B cell (primary cell): Measurements from ENCODE around the gene ZNF555. TPM values are rescaled to one million over a fixed set of nuclear protein-coding genes. Genes with fewer than 3 reads are reported as not detected.
A peak's percentile ranks its signal among the peaks of the same experiment; 100 is the strongest.

Experiments used
- ATAC-seq: fragments of 200-7000 bp; cut with Tn5 transposase; one replicate; pipeline ENCODE4 v1.10.0; 2021; ENCODE audit warnings: low read depth, mild to moderate bottlenecking, moderate number of reproducible peaks, moderate library complexity
- CTCF ChIA-PET: fragments of 350-600 bp; sonication (Branson Sonifier 250); formaldehyde crosslinking; loops from one replicate; lab custom pipeline; 2021; ENCODE audit warnings: antibody characterized with exemption, inconsistent platforms; lab: Charles Lee
- POLR2A ChIA-PET: fragments of 350-600 bp; sonication (Branson Sonifier 250); formaldehyde crosslinking; loops from one replicate; lab custom pipeline; 2021; ENCODE audit warnings: antibody characterized with exemption; lab: Charles Lee
- DNase-seq: peaks from one replicate; pipeline ENCODE4 v3.0.0; 2013
- H2AFZ ChIP-seq: 2 replicates; pipeline ENCODE4 v1.6.1; 2012; ENCODE audit warnings: mild to moderate bottlenecking, low read depth, low read length; ENCODE audit not compliant: insufficient read depth, poor library complexity, severe bottlenecking
- H3K27ac ChIP-seq, 2 donors: 1 replicate in 1 of 2; 2 replicates in 1 of 2; pipeline ENCODE4 v1.5.1; 2012 to 2013; ENCODE audit warnings: low read length in 2 of 2, mild to moderate bottlenecking in 2 of 2, moderate library complexity in 1 of 2
- H3K27me3 ChIP-seq, 4 experiments: fragments of 200-600 bp in 1 of 4; sonication (generic) in 1 of 4; replicated peaks in 1 of 4; 1 replicate in 2 of 4; 2 replicates in 2 of 4; pipeline versions ENCODE4 v1.6.1 to v1.7.0; 2013 to 2016; ENCODE audit warnings: low read length in 3 of 4, mild to moderate bottlenecking in 2 of 4, mixed read lengths in 1 of 4, moderate library complexity in 1 of 4; ENCODE audit not compliant: insufficient read depth in 4 of 4, control insufficient read depth in 3 of 4; ENCODE audit errors: control extremely low read depth in 1 of 4
- H3K36me3 ChIP-seq, 2 experiments: replicated peaks in 1 of 2; 1 replicate in 1 of 2; 2 replicates in 1 of 2; pipeline versions ENCODE4 v1.6.1 to v1.7.1; 2013; ENCODE audit warnings: low read length in 1 of 2; ENCODE audit not compliant: insufficient read depth in 2 of 2, control insufficient read depth in 1 of 2; ENCODE audit errors: control extremely low read depth in 1 of 2, extremely low read depth in 1 of 2
- H3K4me1 ChIP-seq, 2 donors: fragments of 200-600 bp in 1 of 2; sonication (generic) in 1 of 2; 1 replicate in 1 of 2; 2 replicates in 1 of 2; pipeline versions ENCODE4 v1.5.1 to v1.6.1; 2013 to 2017; ENCODE audit warnings: low read length in 2 of 2; ENCODE audit not compliant: control insufficient read depth in 2 of 2, insufficient read depth in 2 of 2
- H3K4me2 ChIP-seq: replicated peaks from 2 replicates; pipeline ENCODE3; 2012; ENCODE audit warnings: mild to moderate bottlenecking, low read depth, low read length; ENCODE audit not compliant: poor library complexity, severe bottlenecking
- H3K4me3 ChIP-seq, 5 experiments: fragments of 200-600 bp in 1 of 5; sonication (generic) in 1 of 5; 1 replicate in 3 of 5; 2 replicates in 2 of 5; pipeline versions ENCODE4 v1.5.1 to v1.7.0; 2011 to 2016; ENCODE audit warnings: low read length in 4 of 5, mild to moderate bottlenecking in 4 of 5, low read depth in 2 of 5, control low read depth in 1 of 5, moderate library complexity in 1 of 5; ENCODE audit not compliant: insufficient read depth in 1 of 5; ENCODE audit errors: control extremely low read depth in 1 of 5, extremely low read depth in 1 of 5
- H3K79me2 ChIP-seq: fragments of 200-600 bp; sonication (generic); one replicate; pipeline ENCODE4 v1.6.0; 2016; ENCODE audit warnings: low read length; ENCODE audit not compliant: control insufficient read depth, insufficient read depth
- H3K9ac ChIP-seq: fragments of 200-600 bp; sonication (generic); 2 replicates; pipeline ENCODE4 v1.6.1; 2017; ENCODE audit warnings: mild to moderate bottlenecking, low read length, moderate library complexity
- H3K9me3 ChIP-seq, 3 donors: one replicate each; pipeline versions ENCODE4 v1.6.1 to v1.7.1; 2013; ENCODE audit warnings: low read length in 2 of 3; ENCODE audit not compliant: control insufficient read depth in 2 of 3, insufficient read depth in 1 of 3; ENCODE audit errors: control extremely low read depth in 1 of 3
- H4K20me1 ChIP-seq: 2 replicates; pipeline ENCODE4 v1.6.0; 2012; ENCODE audit warnings: mild to moderate bottlenecking, low read length; ENCODE audit not compliant: insufficient read depth, control insufficient read depth, poor library complexity, severe bottlenecking
- H3K27ac Mint-ChIP-seq: one replicate; pipeline ENCODE4 v1.8.0; 2021; ENCODE audit warnings: mixed read lengths
- H3K27me3 Mint-ChIP-seq: one replicate; pipeline ENCODE4 v1.8.0; 2021; ENCODE audit warnings: mixed read lengths
- H3K4me1 Mint-ChIP-seq: one replicate; pipeline ENCODE4 v1.8.0; 2021; ENCODE audit warnings: mixed read lengths
- H3K4me3 Mint-ChIP-seq: one replicate; pipeline ENCODE4 v1.8.0; 2021; ENCODE audit warnings: mixed read lengths
- H3K9me3 Mint-ChIP-seq: one replicate; pipeline ENCODE4 v1.8.0; 2022; ENCODE audit warnings: mixed read lengths; ENCODE audit not compliant: insufficient read depth
- EZH2 ChIP-seq: IDR thresholded peaks from 2 replicates; pipeline ENCODE4 v1.6.1; 2012; ENCODE audit warnings: borderline replicate concordance, low read depth, mild to moderate bottlenecking, moderate library complexity, low read length; ENCODE audit not compliant: insufficient read depth, poor library complexity, severe bottlenecking
- WGBS: methylation state at CpG from one replicate; pipeline ENCODE4 v1.1.5; 2013; ENCODE audit warnings: missing lambda C conversion rate; ENCODE audit not compliant: insufficient coverage; 5-methylcytosine and 5-hydroxymethylcytosine counted together
- intact Hi-C: fragments of 100-400 bp; cut with micrococcal nuclease; formaldehyde crosslinking; loops from one replicate; pipeline ENCODE4 v1.10.0; 2022
- polyA plus RNA-seq: library from polyadenylated mRNA; depleted of rRNA; stranded (reverse); fragments of >200 nt; gene quantifications from 2 replicates; pipeline ENCODE4 v1.2.3, GENCODE V29; 2012
- total RNA-seq, 2 donors: library from RNA; stranded (reverse); fragments of 120-200 nt in 1 of 2; gene quantifications; 1 replicate in 1 of 2; 2 replicates in 1 of 2; pipeline versions ENCODE4 v1.2.3 to v1.2.4, GENCODE V29; 2013 to 2022
- TF ChIP-seq, protein P1 (sequence below): fragments of 200-600 bp; IDR thresholded peaks from one replicate; pipeline ENCODE4 v1.8.0; 2022; ENCODE audit warnings: antibody characterized with exemption, mild to moderate bottlenecking

Gene ZNF555
- total and polyA plus RNA-seq, 2 donors (not counting 1 experiment from before 2014, with no cell fraction given) = 1.8 to 7.4 TPM

DNA sequence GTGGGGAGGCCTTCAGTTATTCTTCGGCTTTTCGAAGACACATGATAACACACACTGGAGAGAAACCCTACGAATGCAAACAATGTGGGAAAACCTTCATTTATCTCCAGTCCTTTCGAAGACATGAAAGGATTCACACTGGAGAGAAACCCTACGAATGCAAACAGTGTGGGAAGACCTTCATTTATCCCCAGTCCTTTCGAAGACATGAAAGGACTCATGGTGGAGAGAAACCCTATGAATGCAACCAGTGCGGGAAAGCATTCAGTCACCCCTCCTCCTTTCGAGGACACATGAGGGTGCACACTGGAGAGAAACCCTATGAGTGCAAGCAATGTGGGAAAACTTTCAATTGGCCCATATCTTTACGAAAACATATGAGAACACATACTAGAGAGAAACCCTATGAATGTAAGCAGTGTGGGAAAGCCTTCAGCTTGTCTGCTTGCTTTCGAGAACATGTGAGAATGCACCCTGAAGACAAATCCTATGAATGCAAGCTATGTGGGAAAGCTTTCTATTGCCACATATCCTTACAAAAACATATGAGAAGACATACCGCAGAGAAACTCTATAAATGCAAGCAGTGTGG is 11.8 kb downstream of the ZNF555 start:
- Histone ChIP-seq H3K9me3 (peaks cover 31 to 39% (median 38%) of the 10 kb centered on the region in 3 donors), H2AFZ (no peak overlapping the region), H3K27me3 (no peaks in the 10 kb centered on the region), H3K36me3 (peaks cover 33 to 34% of the 10 kb centered on the region in 2 experiments), H3K4me3 (peak overlapping the region in 1 of 5 experiments; percentile 20), H3K4me2 (no peak overlapping the region), H3K27ac (no peak overlapping the region), H3K79me2 (peaks cover 5% of the 10 kb centered on the region), H3K4me1 (peaks cover 3 to 5% of the 10 kb centered on the region in 2 donors), H4K20me1 (no peaks in the 10 kb centered on the region), H3K9ac (no peak overlapping the region)
- TF ChIP-seq, protein P1, sequence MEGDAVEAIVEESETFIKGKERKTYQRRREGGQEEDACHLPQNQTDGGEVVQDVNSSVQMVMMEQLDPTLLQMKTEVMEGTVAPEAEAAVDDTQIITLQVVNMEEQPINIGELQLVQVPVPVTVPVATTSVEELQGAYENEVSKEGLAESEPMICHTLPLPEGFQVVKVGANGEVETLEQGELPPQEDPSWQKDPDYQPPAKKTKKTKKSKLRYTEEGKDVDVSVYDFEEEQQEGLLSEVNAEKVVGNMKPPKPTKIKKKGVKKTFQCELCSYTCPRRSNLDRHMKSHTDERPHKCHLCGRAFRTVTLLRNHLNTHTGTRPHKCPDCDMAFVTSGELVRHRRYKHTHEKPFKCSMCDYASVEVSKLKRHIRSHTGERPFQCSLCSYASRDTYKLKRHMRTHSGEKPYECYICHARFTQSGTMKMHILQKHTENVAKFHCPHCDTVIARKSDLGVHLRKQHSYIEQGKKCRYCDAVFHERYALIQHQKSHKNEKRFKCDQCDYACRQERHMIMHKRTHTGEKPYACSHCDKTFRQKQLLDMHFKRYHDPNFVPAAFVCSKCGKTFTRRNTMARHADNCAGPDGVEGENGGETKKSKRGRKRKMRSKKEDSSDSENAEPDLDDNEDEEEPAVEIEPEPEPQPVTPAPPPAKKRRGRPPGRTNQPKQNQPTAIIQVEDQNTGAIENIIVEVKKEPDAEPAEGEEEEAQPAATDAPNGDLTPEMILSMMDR = no peak
- no peak for TF ChIP-seq EZH2
- DNase-seq (no peak), ATAC-seq (no peak)
- CTCF ChIA-PET = no interaction called here
- intact Hi-C loops = no loop called here
- H3K27me3 Mint-ChIP-seq = no peaks in the 10 kb centered on the region
- POLR2A ChIA-PET = no interaction called here
- WGBS = 100% methylated on average over 6 of the region's 11 CpGs
- H3K4me1 Mint-ChIP-seq = peaks cover 16% of the 10 kb centered on the region
- H3K9me3 Mint-ChIP-seq = peaks cover 10% of the 10 kb centered on the region
- H3K4me3 Mint-ChIP-seq = no peak overlapping the region
- no peak overlapping the region for H3K27ac Mint-ChIP-seq

DNA sequence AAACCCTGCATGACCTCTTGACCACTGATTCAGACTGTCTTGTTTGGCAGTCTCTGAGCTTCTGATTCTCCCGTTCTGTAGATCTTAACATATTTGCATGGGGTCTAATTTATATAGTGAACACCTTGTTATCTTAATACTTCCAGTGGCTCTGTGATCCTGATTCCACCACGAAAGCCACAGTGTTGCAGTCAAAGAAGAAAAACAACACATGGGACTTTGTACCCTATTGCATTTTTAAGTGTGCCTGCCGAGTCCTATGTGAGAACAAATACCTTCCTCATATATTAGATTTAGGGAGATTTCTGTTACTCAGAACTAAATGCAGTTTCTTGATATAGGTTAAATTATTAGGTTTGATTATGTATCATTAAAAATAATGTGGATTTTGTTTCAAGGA is 13.6 kb downstream of the ZNF555 start:
- no CpG with 5 or more reads among the region's 3 CpGs for WGBS
- POLR2A ChIA-PET = no interaction called here
- Histone ChIP-seq H3K9me3 (peaks cover 34 to 37% (median 37%) of the 10 kb centered on the region in 3 donors), H3K79me2 (no peaks in the 10 kb centered on the region), H3K27ac (no peak overlapping the region), H3K9ac (no peak overlapping the region), H3K4me2 (no peak overlapping the region), H3K4me3 (no peak overlapping the region), H4K20me1 (no peaks in the 10 kb centered on the region), H3K4me1 (peaks cover 3 to 5% of the 10 kb centered on the region in 2 donors), H3K27me3 (no peaks in the 10 kb centered on the region), H3K36me3 (peaks cover 33 to 34% of the 10 kb centered on the region in 2 experiments), H2AFZ (no peak overlapping the region)
- no peak for ATAC-seq
- Mint-ChIP-seq H3K27ac (no peak overlapping the region), H3K4me3 (no peak overlapping the region), H3K27me3 (no peaks in the 10 kb centered on the region), H3K9me3 (peaks cover 10% of the 10 kb centered on the region), H3K4me1 (peaks cover 16% of the 10 kb centered on the region)
- DNase-seq = no peak
- intact Hi-C loops = no loop called here
- TF ChIP-seq, protein P1 = no peak
- TF ChIP-seq EZH2 = no peak
- CTCF ChIA-PET = interaction anchor here (0.8 to 1.5 kb wide), 2 partner anchors 14 to 206 kb away, joined by 3 to 4 read pairs; partner anchors contain the start of gene ZNF555
